OCI-LY1 (cell line): ENCODE results near the gene PLEKHM3.

ENCODE experiments used
- H2AFZ ChIP-seq: fragments of 200-600 bp; sonication (generic), shearing (Covaris generic); 2 replicates; pipeline ENCODE4 v1.6.0; 2014; ENCODE audit warnings: antibody characterized with exemption, mild to moderate bottlenecking, low read length
- H3F3A ChIP-seq: fragments of 200-600 bp; sonication (generic), shearing (Covaris generic); 2 replicates; pipeline ENCODE4 v1.6.0; 2014; ENCODE audit warnings: mild to moderate bottlenecking, antibody characterized with exemption, low read length, moderate library complexity; ENCODE audit not compliant: insufficient read depth
- H3K27ac ChIP-seq: fragments of 200-600 bp; sonication (generic); 2 replicates; pipeline ENCODE4 v1.5.1; 2014; ENCODE audit warnings: low read length, mixed run types, mild to moderate bottlenecking, low read depth; ENCODE audit not compliant: poor library complexity, severe bottlenecking
- H3K27me3 ChIP-seq: fragments of 200-600 bp; sonication (generic); 2 replicates; pipeline ENCODE4 v1.6.0; 2014; ENCODE audit warnings: antibody characterized with exemption, mild to moderate bottlenecking, low read length, moderate library complexity; ENCODE audit not compliant: insufficient read depth
- H3K36me3 ChIP-seq: fragments of 200-600 bp; sonication (generic); 2 replicates; pipeline ENCODE4 v1.6.1; 2014; ENCODE audit warnings: mild to moderate bottlenecking, antibody characterized with exemption, low read length, moderate library complexity, mixed read lengths; ENCODE audit not compliant: insufficient read depth
- H3K4me1 ChIP-seq: fragments of 200-600 bp; sonication (generic); 2 replicates; pipeline ENCODE4 v1.5.1; 2014; ENCODE audit warnings: mild to moderate bottlenecking, low read length, moderate library complexity; ENCODE audit not compliant: insufficient read depth, severe bottlenecking
- H3K4me2 ChIP-seq: fragments of 200-600 bp; sonication (generic), shearing (Covaris generic); 2 replicates; pipeline ENCODE4 v1.6.1; 2014; ENCODE audit warnings: low read length
- H3K4me3 ChIP-seq: fragments of 200-600 bp; sonication (generic); 2 replicates; pipeline ENCODE4 v1.5.1; 2014; ENCODE audit warnings: low read length, low read depth, mild to moderate bottlenecking, mixed read lengths; ENCODE audit not compliant: poor library complexity, severe bottlenecking
- H3K79me2 ChIP-seq: fragments of 200-600 bp; shearing (Covaris generic); 2 replicates; pipeline ENCODE4 v1.6.1; 2016; ENCODE audit warnings: mixed run types, low read length, mixed read lengths; ENCODE audit not compliant: insufficient read depth
- H3K9ac ChIP-seq: fragments of 200-600 bp; sonication (generic), shearing (Covaris generic); 2 replicates; pipeline ENCODE4 v1.6.1; 2014; ENCODE audit warnings: mild to moderate bottlenecking, low read length, mixed read lengths
- H3K9me2 ChIP-seq: fragments of 200-600 bp; sonication (generic), shearing (Covaris generic); 2 replicates; pipeline ENCODE4 v1.6.1; 2014; ENCODE audit warnings: low read depth, mild to moderate bottlenecking, low read length, mixed read lengths
- H3K9me3 ChIP-seq: fragments of 200-600 bp; shearing (Covaris generic); 2 replicates; pipeline ENCODE4 v1.6.1; 2014; ENCODE audit warnings: low read length, mixed read lengths
- H4K20me1 ChIP-seq: fragments of 200-600 bp; sonication (generic), shearing (Covaris generic); 2 replicates; pipeline ENCODE4 v1.6.0; 2016; ENCODE audit warnings: mild to moderate bottlenecking, low read length; ENCODE audit not compliant: insufficient read depth
- CTCF ChIP-seq: fragments of 200-600 bp; sonication (generic), shearing (Covaris generic); IDR thresholded peaks from 2 replicates; pipeline ENCODE4 v1.5.1; 2017; ENCODE audit warnings: mild to moderate bottlenecking, antibody characterized with exemption, low read length, moderate library complexity, mixed read lengths
- EZH2 ChIP-seq: fragments of 200-600 bp; sonication (generic), shearing (Covaris generic); IDR thresholded peaks from 2 replicates; pipeline ENCODE4 v1.8.0; 2017; ENCODE audit warnings: borderline replicate concordance, mixed run types, mild to moderate bottlenecking, antibody characterized with exemption, low read length, moderate library complexity, mixed read lengths

PLEKHM3 gene

GRCh38 chr2:207881902-207882301 is 143.4 kb downstream of the PLEKHM3 start:
- Histone ChIP-seq H3F3A (no peaks in the 10 kb centered on the region), H3K79me2 (no peaks in the 10 kb centered on the region), H2AFZ (no peak overlapping the region), H3K9me3 (no peaks in the 10 kb centered on the region), H3K4me3 (no peak overlapping the region), H3K27ac (no peak overlapping the region), H3K9ac (no peak overlapping the region), H3K36me3 (no peaks in the 10 kb centered on the region), H3K27me3 (no peaks in the 10 kb centered on the region), H3K4me1 (no peaks in the 10 kb centered on the region), H4K20me1 (no peaks in the 10 kb centered on the region), H3K4me2 (no peak overlapping the region), H3K9me2 (no peaks in the 10 kb centered on the region)
- TF ChIP-seq EZH2: no peak
- TF ChIP-seq CTCF: no peak

- Histone ChIP-seq H3K79me2 (no peaks in the 10 kb centered on the region), H3K9ac (no peak overlapping the region), H3F3A (no peaks in the 10 kb centered on the region), H3K9me2 (no peaks in the 10 kb centered on the region), H3K27ac (no peak overlapping the region), H4K20me1 (no peaks in the 10 kb centered on the region), H3K36me3 (no peaks in the 10 kb centered on the region), H3K27me3 (no peaks in the 10 kb centered on the region), H3K9me3 (no peaks in the 10 kb centered on the region), H3K4me1 (no peaks in the 10 kb centered on the region), H3K4me2 (no peak overlapping the region), H3K4me3 (no peak overlapping the region), H2AFZ (no peak overlapping the region)
- TF ChIP-seq EZH2 (no peak), CTCF (no peak)
Measured at GRCh38 chr2:207879536-207879935, 145.8 kb downstream of the PLEKHM3 start.

- Histone ChIP-seq H3K4me2 (no peak overlapping the region), H2AFZ (no peak overlapping the region), H3K27me3 (no peaks in the 10 kb centered on the region), H3K79me2 (no peaks in the 10 kb centered on the region), H3K4me3 (no peak overlapping the region), H3K4me1 (no peaks in the 10 kb centered on the region), H3F3A (no peaks in the 10 kb centered on the region), H3K36me3 (no peaks in the 10 kb centered on the region), H3K9ac (no peak overlapping the region), H3K9me2 (no peaks in the 10 kb centered on the region), H4K20me1 (no peaks in the 10 kb centered on the region), H3K27ac (no peak overlapping the region), H3K9me3 (no peaks in the 10 kb centered on the region)
- TF ChIP-seq CTCF: no peak
- TF ChIP-seq EZH2: no peak
Measured at GRCh38 chr2:207876842-207877535, 148.3 kb downstream of the PLEKHM3 start.
